Islet of Langerhans (tissue), 1 donor: ENCODE data around the gene PTPRN.
A peak's percentile ranks its signal among the peaks of the same experiment; 100 is the strongest.
"Not testable (repeated sequence)": the region's sequence is repeated elsewhere in the genome, so short reads cannot be mapped to it uniquely, and the experiment has no call there.

Experiments used
- FAIRE-seq: peaks from one replicate; lab custom pipeline; 2011; peaks lifted over from hg19 to GRCh38; lab: Jason Lieb, UNC

Gene PTPRN

DNA sequence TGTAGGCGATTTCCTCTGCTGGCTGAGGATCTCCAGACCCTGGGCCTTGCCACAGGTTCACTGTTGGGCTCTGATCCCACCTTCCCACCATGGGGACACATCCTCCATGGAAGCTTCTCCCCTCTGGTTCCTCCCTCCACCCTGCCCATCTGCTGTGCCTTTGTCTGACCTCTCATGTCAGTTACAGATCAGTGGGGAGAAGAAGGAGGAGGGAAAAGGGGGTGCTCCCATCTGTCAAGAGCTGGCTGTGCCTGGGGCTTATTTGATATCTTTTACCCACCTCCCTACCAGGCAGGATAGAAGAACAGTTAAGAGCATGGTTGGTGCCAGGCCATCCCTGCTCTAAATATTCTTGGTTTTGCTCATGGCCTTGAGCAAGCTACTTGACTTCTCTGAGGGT, 42.3 kb downstream of the PTPRN start:
- no peak for FAIRE-seq

DNA sequence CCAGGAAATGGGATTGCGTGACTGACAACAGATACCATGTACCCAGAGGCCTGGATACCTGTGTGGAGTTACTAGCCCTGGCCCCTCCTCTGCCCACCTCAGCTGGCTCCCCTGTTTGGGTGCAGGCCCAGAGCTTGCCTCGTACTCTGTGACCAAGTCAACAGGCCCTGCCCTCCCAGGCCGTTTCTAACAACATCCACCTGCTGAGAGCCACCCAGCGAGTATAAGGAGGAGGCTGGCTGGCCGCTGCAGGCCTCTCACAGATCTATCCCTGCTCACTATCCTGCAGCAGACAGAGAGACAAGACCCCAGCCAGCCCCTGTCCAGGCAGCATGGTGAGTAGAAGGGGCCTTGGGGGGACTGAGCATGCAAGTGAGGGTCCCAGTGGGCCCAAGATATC, 43.0 kb downstream of the PTPRN start:
- FAIRE-seq: no peak

GRCh38 chr2:219261024-219261855, 48.0 kb downstream of the PTPRN start:
- FAIRE-seq: no peak

GRCh38 chr2:219258942-219259341, 50.3 kb downstream of the PTPRN start:
- not testable (repeated sequence) for FAIRE-seq

DNA sequence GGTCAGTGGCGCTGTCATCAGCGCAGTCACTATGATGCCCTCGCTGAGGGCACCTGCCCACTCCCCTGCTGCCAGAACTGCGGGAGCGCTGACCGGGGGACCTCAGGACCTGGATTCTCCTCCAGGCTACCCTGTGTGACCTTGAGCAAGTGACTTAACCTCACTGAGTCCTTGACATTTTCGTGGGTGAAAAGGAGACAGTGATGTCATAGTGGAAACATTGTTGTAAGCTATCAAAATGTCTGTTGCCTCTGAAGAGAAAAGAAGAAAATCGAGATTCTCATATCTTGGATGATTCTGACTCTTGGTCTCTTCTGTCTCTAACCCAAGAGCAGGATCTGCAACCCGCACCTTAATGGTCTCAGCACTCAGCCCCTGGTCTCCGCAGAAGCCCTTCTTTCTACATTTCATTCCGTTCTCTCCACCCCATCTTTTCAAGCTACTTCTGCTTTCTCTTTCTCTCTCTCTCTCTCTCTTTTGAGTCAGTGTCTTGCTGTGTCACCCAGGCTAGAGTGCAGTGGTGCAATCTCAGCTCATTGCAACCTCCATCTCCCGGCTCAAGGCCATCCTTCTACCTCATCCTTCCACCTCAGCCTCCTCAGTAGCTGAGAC, 54.5 kb downstream of the PTPRN start:
- FAIRE-seq: no peak

- no peak for FAIRE-seq
Measured at GRCh38 chr2:219253753-219254589, 55.2 kb downstream of the PTPRN start, which contains the start of gene TUBA4A. TSS of gene TUBA4A (minus strand) at chr2:219253918. CDS start at chr2:219253858, 60 bp downstream.

DNA sequence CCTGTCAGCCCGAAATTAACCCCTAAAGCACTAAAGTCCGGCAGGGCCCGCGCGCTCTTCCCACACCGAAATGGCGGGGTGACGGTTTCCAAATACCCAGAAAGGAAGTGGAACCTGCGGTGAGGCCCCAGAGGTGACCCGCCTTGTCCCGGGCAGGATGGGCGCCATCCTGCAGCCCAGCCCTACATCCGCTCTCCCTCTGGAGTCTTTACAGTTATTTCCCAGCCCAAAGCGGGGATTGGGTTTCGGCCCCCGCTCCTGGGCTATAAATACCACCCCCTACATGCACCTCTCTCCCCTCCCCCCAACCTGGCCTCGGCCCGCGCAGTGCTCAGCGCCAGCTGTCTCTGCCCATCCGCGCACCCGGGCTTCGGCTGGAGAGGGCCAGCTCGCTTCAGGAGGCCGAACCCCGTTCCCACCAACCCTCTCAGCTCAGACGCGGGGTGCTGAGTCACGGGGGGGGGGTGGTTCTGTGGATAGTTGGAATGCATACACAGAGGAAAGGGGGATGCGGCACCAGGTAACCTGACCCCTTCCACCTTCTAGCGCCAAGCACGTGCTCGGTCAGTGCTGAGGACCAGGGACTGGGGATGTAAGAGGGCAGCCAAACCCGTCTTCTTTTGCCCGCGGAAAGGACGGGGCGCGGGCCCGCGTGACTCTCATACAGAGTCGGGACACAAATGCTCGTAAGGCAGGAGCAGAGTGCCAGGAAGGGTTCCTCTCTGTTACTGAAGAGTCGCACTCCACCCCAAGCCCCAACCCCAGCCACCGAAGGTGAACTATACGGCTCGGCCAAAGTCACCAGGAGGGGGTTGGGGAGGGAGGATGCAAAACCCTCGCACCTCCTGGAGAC, 56.1 kb downstream of the PTPRN start, which contains the start of gene TUBA4B:
TSS of gene TUBA4B (plus strand) at position 344 of the 853 bp plus-strand sequence. CDS start at position 509, 165 bp downstream.
- no peak for FAIRE-seq

GRCh38 chr2:219252570-219252899, 56.7 kb downstream of the PTPRN start:
- FAIRE-seq: no peak

- FAIRE-seq: no peak
Measured at GRCh38 chr2:219252084-219252483, 57.1 kb downstream of the PTPRN start.

- no peak for FAIRE-seq
Measured at GRCh38 chr2:219251656-219252055, 57.5 kb downstream of the PTPRN start.

DNA sequence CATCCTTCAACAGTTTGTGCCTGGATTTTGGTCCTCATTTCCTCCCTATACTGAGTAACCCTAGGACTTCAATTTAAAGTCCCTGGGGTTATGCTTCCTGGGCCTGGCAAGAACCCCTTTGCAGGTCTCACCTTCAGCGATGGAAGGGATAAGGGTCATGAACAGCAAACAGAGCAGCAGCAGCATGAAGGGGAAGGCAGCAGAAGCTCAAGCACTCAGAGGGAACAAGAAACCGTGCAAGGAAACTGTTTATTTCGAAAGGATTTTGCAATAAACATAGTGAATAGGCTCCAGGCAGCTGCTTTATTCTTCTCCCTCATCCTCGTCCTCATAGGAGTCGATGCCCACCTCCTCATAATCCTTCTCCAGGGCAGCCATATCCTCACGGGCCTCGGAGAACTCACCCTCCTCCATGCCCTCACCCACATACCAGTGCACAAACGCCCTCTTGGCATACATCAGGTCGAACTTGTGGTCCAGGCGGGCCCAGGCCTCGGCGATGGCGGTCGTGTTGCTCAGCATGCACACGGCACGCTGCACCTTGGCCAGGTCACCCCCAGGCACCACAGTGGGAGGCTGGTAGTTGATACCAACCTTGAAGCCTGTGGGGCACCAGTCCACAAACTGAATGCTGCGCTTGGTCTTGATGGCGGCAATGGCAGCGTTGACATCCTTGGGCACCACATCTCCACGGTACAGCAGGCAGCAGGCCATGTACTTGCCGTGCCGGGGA, 59.0 kb downstream of the PTPRN start:
- FAIRE-seq: no peak

GRCh38 chr2:219249203-219249980, 59.8 kb downstream of the PTPRN start:
- peak; percentile 77 for FAIRE-seq

- no peak for FAIRE-seq
Measured at GRCh38 chr2:219248845-219249202, 60.4 kb downstream of the PTPRN start.

- FAIRE-seq: no peak
Measured at GRCh38 chr2:219247678-219248642, 61.2 kb downstream of the PTPRN start.

DNA sequence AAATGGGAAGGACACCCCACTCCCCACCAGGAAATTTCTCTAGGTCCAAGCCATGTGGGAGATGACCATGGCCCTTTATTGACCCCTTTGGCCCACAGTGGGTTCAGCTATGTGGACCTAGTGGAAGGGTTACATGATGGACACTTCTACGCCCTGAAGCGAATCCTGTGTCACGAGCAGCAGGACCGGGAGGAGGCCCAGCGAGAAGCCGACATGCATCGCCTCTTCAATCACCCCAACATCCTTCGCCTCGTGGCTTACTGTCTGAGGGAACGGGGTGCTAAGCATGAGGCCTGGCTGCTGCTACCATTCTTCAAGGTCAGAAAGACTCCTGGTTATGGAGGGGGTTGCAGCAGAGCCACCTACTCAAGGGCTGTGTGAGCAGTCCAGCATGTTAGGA, 62.6 kb downstream of the PTPRN start:
- FAIRE-seq: no peak

DNA sequence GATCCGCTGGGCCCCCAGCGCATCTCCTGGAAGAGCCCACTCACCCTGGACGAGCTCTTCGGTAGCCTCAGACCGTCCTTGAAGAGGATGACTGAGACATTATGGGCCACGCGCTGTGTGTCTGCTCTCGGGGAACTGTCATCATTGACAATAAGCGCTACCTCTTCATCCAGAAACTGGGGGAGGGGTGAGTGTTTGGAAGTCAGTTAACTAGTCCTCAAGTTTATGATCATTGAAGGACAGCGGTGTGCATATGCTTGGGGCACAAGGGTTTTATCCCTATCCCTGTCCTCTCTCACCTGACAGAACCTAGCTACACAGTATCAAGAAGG, 63.3 kb downstream of the PTPRN start:
- FAIRE-seq: no peak

DNA sequence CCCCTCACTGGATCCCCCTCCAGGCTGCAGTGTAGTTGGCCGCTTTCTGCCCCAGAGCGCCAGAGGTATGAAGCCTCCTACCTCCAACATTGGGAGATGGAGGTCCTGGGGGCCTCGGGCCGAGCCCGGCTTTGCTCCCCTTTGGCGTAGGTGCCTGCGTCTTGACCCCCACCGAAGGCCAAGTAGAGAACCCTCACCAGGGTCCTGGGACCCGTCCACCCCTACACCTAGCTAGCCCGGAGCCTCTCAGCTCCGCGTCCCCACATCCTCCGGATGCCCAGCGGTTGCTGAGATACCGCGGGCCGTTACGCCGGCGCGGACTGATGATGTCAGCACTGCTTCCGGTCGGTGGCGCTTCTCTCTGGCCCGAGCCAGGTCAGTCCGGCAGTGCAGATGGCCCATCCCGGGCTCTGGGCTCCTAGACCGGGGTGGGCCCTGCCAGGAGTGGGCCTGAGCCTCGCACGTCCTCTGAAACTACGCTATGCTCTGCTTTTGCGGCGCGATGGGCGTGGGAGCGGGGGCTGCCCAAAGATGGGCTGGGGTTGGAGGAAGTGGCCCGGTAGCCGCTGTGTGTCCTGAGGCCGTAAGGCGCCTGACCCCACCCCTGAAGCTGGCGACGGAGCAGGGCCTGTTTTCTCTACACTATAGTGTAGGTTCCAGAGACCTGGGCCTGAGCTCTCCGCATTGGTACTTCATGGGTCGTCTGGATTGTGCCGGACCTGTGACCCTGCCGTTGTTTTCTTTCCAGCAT, 63.9 kb downstream of the PTPRN start, which contains the start of the genes GLB1L and STK16:
TSS of gene GLB1L (minus strand) at position 297 of the 751 bp plus-strand sequence. CDS start 1,871 bp downstream, outside the sequence.
TSS of gene STK16 (plus strand) at position 332 of the 751 bp plus-strand sequence. CDS start 521 bp downstream, outside the sequence.
- no peak for FAIRE-seq

GRCh38 chr2:219244789-219245147, 64.4 kb downstream of the PTPRN start:
- FAIRE-seq: no peak
